Urinary bladder (tissue), 4 donors: ENCODE data around the gene SIMC1. TPM values are rescaled to one million over a fixed set of nuclear protein-coding genes. Genes with fewer than 3 reads are reported as not detected.
"Not testable (repeated sequence)": the region's sequence is repeated elsewhere in the genome, so short reads cannot be mapped to it uniquely, and the experiment has no call there.

Experiments
- DNase-seq: peaks from one replicate; pipeline ENCODE4 v3.0.0-alpha.2; 2015; ENCODE audit errors: extremely low spot score
- H3K27ac ChIP-seq: one replicate; pipeline ENCODE4 v1.5.1; 2013; ENCODE audit warnings: low read depth, mild to moderate bottlenecking, moderate library complexity
- H3K36me3 ChIP-seq: one replicate; pipeline ENCODE4 v1.6.1; 2013; ENCODE audit warnings: mild to moderate bottlenecking, moderate library complexity; ENCODE audit not compliant: insufficient read depth
- H3K4me1 ChIP-seq: one replicate; pipeline ENCODE4 v1.6.1; 2013; ENCODE audit warnings: mild to moderate bottlenecking, moderate library complexity; ENCODE audit not compliant: insufficient read depth
- H3K4me3 ChIP-seq: one replicate; pipeline ENCODE4 v1.5.1; 2013; ENCODE audit warnings: low read depth, low read length
- WGBS: extraction: QIAGEN DNeasy Blood & Tissue Kit; methylation state at CpG from one replicate; pipeline ENCODE4 v1.1.7; 2013; 5-methylcytosine and 5-hydroxymethylcytosine counted together
- polyA plus RNA-seq: library from polyadenylated mRNA; stranded (reverse); fragments of 200-250 nt; gene quantifications from one replicate; pipeline ENCODE4 v1.2.3, GENCODE V29; 2013
- total RNA-seq: library from RNA; depleted of rRNA; stranded (reverse); fragments of >200 nt; gene quantifications from one replicate; pipeline ENCODE4 v1.2.3, GENCODE V29; 2014
- donor health status: healthy with polysubstance abuse.
- donor health status: healthy.

The SIMC1 gene
- total and polyA plus RNA-seq, 2 donors, result 11.7 to 13.5 TPM

GRCh38 chr5:176238645-176239283, 540 bp downstream of the SIMC1 start:
- H3K27ac ChIP-seq, H3K36me3 ChIP-seq, H3K4me1 ChIP-seq, DNase-seq: not testable (repeated sequence)
- H3K4me3 ChIP-seq, result peak overlapping the region; percentile 46
- WGBS, result 0% methylated on average over 1 of the region's 59 CpGs

- H3K4me1 ChIP-seq, H3K4me3 ChIP-seq, H3K27ac ChIP-seq, H3K36me3 ChIP-seq, DNase-seq: not testable (repeated sequence)
- no CpG with 5 or more reads among the region's 10 CpGs for WGBS
Observed at GRCh38 chr5:176239304-176239703, 1.1 kb downstream of the SIMC1 start.

- no CpG with 5 or more reads among the region's 2 CpGs for WGBS
- not testable (repeated sequence) for DNase-seq, H3K36me3 ChIP-seq, H3K27ac ChIP-seq, H3K4me1 ChIP-seq, H3K4me3 ChIP-seq
Observed at GRCh38 chr5:176244318-176244717, 6.1 kb downstream of the SIMC1 start.

GRCh38 chr5:176245074-176245473, 6.8 kb downstream of the SIMC1 start:
- DNase-seq, H3K4me3 ChIP-seq, H3K27ac ChIP-seq, H3K36me3 ChIP-seq, H3K4me1 ChIP-seq: not testable (repeated sequence)
- WGBS, result 77% methylated on average over 4 of the region's 6 CpGs

GRCh38 chr5:176245489-176245888, 7.3 kb downstream of the SIMC1 start:
- not testable (repeated sequence) for H3K4me1 ChIP-seq, H3K27ac ChIP-seq, DNase-seq, H3K4me3 ChIP-seq, H3K36me3 ChIP-seq
- WGBS, result 80% methylated on average over 4 of the region's 5 CpGs

- H3K27ac ChIP-seq, DNase-seq, H3K4me1 ChIP-seq, H3K4me3 ChIP-seq, H3K36me3 ChIP-seq: not testable (repeated sequence)
- WGBS, result 94% methylated on average over 2 of the region's 2 CpGs
Observed at GRCh38 chr5:176250691-176251090, 12.5 kb downstream of the SIMC1 start.

- not testable (repeated sequence) for H3K4me3 ChIP-seq, H3K36me3 ChIP-seq, DNase-seq, H3K4me1 ChIP-seq, H3K27ac ChIP-seq
- over 99% methylated on average over 30 of the region's 36 CpGs for WGBS
Observed at GRCh38 chr5:176252171-176252570, 13.9 kb downstream of the SIMC1 start.

- not testable (repeated sequence) for H3K4me1 ChIP-seq, DNase-seq, H3K27ac ChIP-seq, H3K36me3 ChIP-seq, H3K4me3 ChIP-seq
- 92% methylated on average over 8 of the region's 8 CpGs for WGBS
Observed at GRCh38 chr5:176253370-176254065, 15.3 kb downstream of the SIMC1 start.

GRCh38 chr5:176254066-176254393, 15.8 kb downstream of the SIMC1 start:
- not testable (repeated sequence) for H3K4me1 ChIP-seq, H3K27ac ChIP-seq, H3K4me3 ChIP-seq

GRCh38 chr5:176257871-176258505, 19.8 kb downstream of the SIMC1 start:
- not testable (repeated sequence) for H3K27ac ChIP-seq, H3K4me1 ChIP-seq, H3K4me3 ChIP-seq, H3K36me3 ChIP-seq, DNase-seq
- 93% methylated on average over 5 of the region's 5 CpGs for WGBS

More at GRCh38 chr5:176254066-176254393, 15.8 kb downstream of the SIMC1 start:
- not testable (repeated sequence) for DNase-seq, H3K36me3 ChIP-seq
- WGBS, result 41% methylated on average over 2 of the region's 2 CpGs

- 95% methylated on average over 5 of the region's 5 CpGs for WGBS
- not testable (repeated sequence) for H3K4me1 ChIP-seq, DNase-seq, H3K27ac ChIP-seq, H3K36me3 ChIP-seq, H3K4me3 ChIP-seq
Observed at GRCh38 chr5:176260682-176261081, 22.5 kb downstream of the SIMC1 start.

- no CpG with 5 or more reads among the region's 1 CpG for WGBS
- DNase-seq, H3K27ac ChIP-seq, H3K4me3 ChIP-seq, H3K36me3 ChIP-seq, H3K4me1 ChIP-seq: not testable (repeated sequence)
Observed at GRCh38 chr5:176266448-176266847, 28.2 kb downstream of the SIMC1 start.

- not testable (repeated sequence) for H3K27ac ChIP-seq, H3K4me1 ChIP-seq, DNase-seq, H3K36me3 ChIP-seq, H3K4me3 ChIP-seq
Observed at GRCh38 chr5:176289018-176289417, 50.8 kb downstream of the SIMC1 start.
